Heart right ventricle (tissue), 16 donors: ENCODE results near the gene APPL2. TPM values are rescaled to one million over a fixed set of nuclear protein-coding genes. Genes with fewer than 3 reads are reported as not detected.

Experiments used
- ATAC-seq, 8 donors: fragments of 200-7000 bp; cut with Tn5 transposase; one replicate each; pipeline ENCODE4 v1.9.1; 2020; ENCODE audit warnings: mild to moderate bottlenecking in 8 of 8, moderate library complexity in 8 of 8, moderate number of reproducible peaks in 1 of 8
- DNase-seq, 2 donors: peaks; one replicate each; pipeline ENCODE4 v3.0.0-alpha.2; 2020
- H3K27ac ChIP-seq, 10 donors: fragments of 200-600 bp; sonication (generic) in 2 of 10; one replicate each; pipeline versions ENCODE4 v1.5.0 to v1.8.0; 2020 to 2022; ENCODE audit warnings: mild to moderate bottlenecking in 3 of 10
- H3K27me3 ChIP-seq, 7 donors: fragments of 200-600 bp; one replicate each; pipeline ENCODE4 v1.8.0; 2021 to 2022; ENCODE audit warnings: mild to moderate bottlenecking in 2 of 7
- H3K36me3 ChIP-seq, 9 donors: fragments of 200-600 bp; sonication (generic) in 1 of 9; one replicate each; pipeline versions ENCODE4 v1.5.0 to v1.8.0; 2020 to 2022; ENCODE audit warnings: mild to moderate bottlenecking in 2 of 9
- H3K4me1 ChIP-seq, 9 donors: fragments of 200-600 bp; sonication (generic) in 1 of 9; one replicate each; pipeline versions ENCODE4 v1.5.0 to v1.8.0; 2020 to 2022; ENCODE audit warnings: mild to moderate bottlenecking in 4 of 9
- H3K4me3 ChIP-seq, 10 donors: fragments of 200-600 bp; sonication (generic) in 2 of 10; one replicate each; pipeline versions ENCODE4 v1.5.0 to v1.8.0; 2020 to 2022; ENCODE audit warnings: mild to moderate bottlenecking in 7 of 10, moderate library complexity in 2 of 10
- H3K9me3 ChIP-seq, 11 donors: fragments of 200-600 bp in 10 of 11; sonication (generic) in 2 of 11; one replicate each; pipeline versions ENCODE4 v1.5.0 to v1.8.0; 2013 to 2022; ENCODE audit warnings: mild to moderate bottlenecking in 2 of 11, control low read depth in 1 of 11, moderate library complexity in 1 of 11
- CTCF ChIP-seq, 9 donors: fragments of 200-600 bp; sonication (generic) in 2 of 9; IDR thresholded peaks; one replicate each; pipeline versions ENCODE4 v1.5.0 to v1.8.0; 2021 to 2022; ENCODE audit warnings: antibody characterized with exemption in 9 of 9, mild to moderate bottlenecking in 5 of 9, moderate library complexity in 1 of 9
- whole genome bisulfite sequencing, 2 donors: extraction: QIAGEN DNeasy Blood & Tissue Kit; methylation state at CpG; one replicate each; pipeline ENCODE4 v1.1.7; 2013; ENCODE audit warnings: inconsistent platforms in 1 of 2; 5-methylcytosine and 5-hydroxymethylcytosine counted together
- intact Hi-C, 10 donors: fragments of 100-400 bp; cut with DNase I; formaldehyde crosslinking; loops; one replicate each; pipeline versions ENCODE4 v1.11.1 to v1.14.2; 2022
- polyA plus RNA-seq, 2 donors: library from polyadenylated mRNA; stranded (reverse); fragments of 200-250 nt; gene quantifications; one replicate each; pipeline ENCODE4 v1.2.3, GENCODE V29; 2013
- total RNA-seq, 10 donors: library from RNA; stranded (reverse); fragmentation: NEBNext Ultra II Directional in 3 of 10; extraction: Animal tissue kit (Norgen Biotek cat#: 25700) in 3 of 10; gene quantifications; one replicate each; pipeline versions ENCODE4 v1.2.1 to v1.2.4, GENCODE V29; 2021 to 2023
- donor health status: Arrhythmogenic right ventricular cardiomyopathy.
- donor health status: ischemic (EF 13 %, LVEDD 7.1; RV severe dilation, severe dysfunction).
- donor health status: healthy with polysubstance abuse.
- donor health status: DM: no; HTN: yes; CAD: no.
- donor health status: DM: no; HTN: no; CAD: no.
- donor health status: ischemic (EF 25% LVEDD 6.9; RV normal size, moderate dysfunction).
- donor health status: ischemic (EF 25% LVEDD 5.7; RV mildly dilated, moderate dysfunction).
- donor health status: healthy.
- donor health status: DM: yes; HTN: yes; CAD: no.
- donor health status: Ischemic cardiomyopathy.
- donor health status: ischemic (EF 35%, LVEDD 5.7; RV mildly dilated, moderate dysfunction).
- donor health status: nonischemic (EF 11% LVEDD 7.7; RV severe dilation, severe dysfunction).
- donor health status: DM: yes; HTN: yes; CAD: no.
- donor health status: PGD.
- donor health status: ischemic (EF 29% LVEDD 5.4; RV normal size, mild dysfunction).
- donor health status: nonischemic (EF 23%, LVEDD 6.1; RV moderate dilation, normal function).

APPL2 gene
- total and polyA plus RNA-seq, 12 donors = 8.4 to 28.9 (median 19.0) TPM

GRCh38 chr12:105168006-105168405 lies 68.0 kb downstream of the APPL2 start:
- no peaks in the 10 kb centered on the region for H3K9me3 ChIP-seq
- ATAC-seq = no peak
- TF ChIP-seq CTCF (IDR thresholded peaks at IDR 0.05) = no peak
- no peak for DNase-seq
- no peak overlapping the region for H3K27ac ChIP-seq
- peaks cover 0 to 100% (median 50%) of the 10 kb centered on the region in 9 donors for H3K36me3 ChIP-seq
- intact Hi-C loops = loop anchor here in 1 of 10 donors (10.0 kb wide), 1 partner anchor 53 kb away; no protein-coding TSS in a partner anchor
- H3K27me3 ChIP-seq = no peaks in the 10 kb centered on the region
- no peak overlapping the region for H3K4me3 ChIP-seq
- H3K4me1 ChIP-seq = no peaks in the 10 kb centered on the region

- Histone ChIP-seq H3K27ac (no peak overlapping the region), H3K36me3 (peaks cover 0 to 100% (median 56%) of the 10 kb centered on the region in 9 donors), H3K9me3 (no peaks in the 10 kb centered on the region), H3K27me3 (no peaks in the 10 kb centered on the region), H3K4me1 (no peaks in the 10 kb centered on the region), H3K4me3 (no peak overlapping the region)
- no peak for TF ChIP-seq CTCF (IDR thresholded peaks at IDR 0.05)
- DNase-seq (no peak), ATAC-seq (no peak)
- intact Hi-C loops = loop anchor here in 1 of 10 donors (10.0 kb wide), 1 partner anchor 53 kb away; no protein-coding TSS in a partner anchor
Measured at GRCh38 chr12:105167346-105167745, 68.6 kb downstream of the APPL2 start.

GRCh38 chr12:105166736-105167135 lies 69.2 kb downstream of the APPL2 start:
- no peak for ATAC-seq
- TF ChIP-seq CTCF (IDR thresholded peaks at IDR 0.05) = no peak
- Histone ChIP-seq H3K27ac (no peak overlapping the region), H3K4me1 (no peaks in the 10 kb centered on the region), H3K9me3 (no peaks in the 10 kb centered on the region), H3K27me3 (no peaks in the 10 kb centered on the region), H3K36me3 (peaks cover 0 to 100% (median 63%) of the 10 kb centered on the region in 9 donors), H3K4me3 (no peak overlapping the region)
- no peak for DNase-seq
- WGBS, 2 donors = 88 to 92% methylated on average over 1 of the region's 1 CpG
- intact Hi-C loops = loop anchor here in 1 of 10 donors (10.0 kb wide), 1 partner anchor 52 kb away; no protein-coding TSS in a partner anchor

GRCh38 chr12:105164068-105164467 lies 71.9 kb downstream of the APPL2 start:
- intact Hi-C loops = loop anchor here in 1 of 10 donors (10.0 kb wide), 1 partner anchor 49 kb away; no protein-coding TSS in a partner anchor
- DNase-seq (no peak), ATAC-seq (no peak)
- no peaks in the 10 kb centered on the region for H3K9me3 ChIP-seq
- H3K27me3 ChIP-seq = no peaks in the 10 kb centered on the region
- TF ChIP-seq CTCF (IDR thresholded peaks at IDR 0.05) = no peak
- 81 to 82% methylated on average over 2 of the region's 2 CpGs for WGBS, 2 donors
- H3K4me3 ChIP-seq = no peak overlapping the region
- peaks cover 0 to 100% (median 66%) of the 10 kb centered on the region in 9 donors for H3K36me3 ChIP-seq
- no peak overlapping the region for H3K27ac ChIP-seq
- H3K4me1 ChIP-seq = no peaks in the 10 kb centered on the region
